Right cardiac atrium (tissue), 5 donors: ENCODE results near the gene EFCAB6. TPM values are rescaled to one million over a fixed set of nuclear protein-coding genes. Genes with fewer than 3 reads are reported as not detected.

Experiments used
- ATAC-seq, 2 donors: fragments of 200-7000 bp; cut with Tn5 transposase; one replicate each; pipeline versions ENCODE4 v1.8.0 to v1.9.1; 2020; ENCODE audit warnings: moderate library complexity in 2 of 2, mild to moderate bottlenecking in 1 of 2
- DNase-seq, 3 donors: peaks; one replicate each; pipeline ENCODE4 v3.0.0-alpha.2; 2020
- H3K27ac ChIP-seq: one replicate; pipeline ENCODE4 v1.5.1; 2013; ENCODE audit warnings: mild to moderate bottlenecking, low read length, control low read depth, moderate library complexity
- H3K27me3 ChIP-seq: one replicate; pipeline ENCODE4 v1.6.1; 2013; ENCODE audit not compliant: control insufficient read depth, insufficient read depth
- H3K4me1 ChIP-seq: one replicate; pipeline ENCODE4 v1.6.1; 2013; ENCODE audit warnings: low read length; ENCODE audit not compliant: control insufficient read depth, insufficient read depth
- H3K4me3 ChIP-seq: one replicate; pipeline ENCODE4 v1.5.1; 2013; ENCODE audit warnings: low read length, control low read depth
- H3K9me3 ChIP-seq: one replicate; pipeline ENCODE4 v1.6.1; 2013; ENCODE audit warnings: low read length; ENCODE audit not compliant: control insufficient read depth
- WGBS: extraction: QIAGEN DNeasy Blood & Tissue Kit; methylation state at CpG from one replicate; pipeline ENCODE4 v1.1.7; 2013; 5-methylcytosine and 5-hydroxymethylcytosine counted together
- intact Hi-C, 4 donors: fragments of 100-400 bp; cut with DNase I; formaldehyde crosslinking; loops; one replicate each; pipeline versions ENCODE4 v1.11.0 to v1.14.0; 2022 to 2023
- long read RNA-seq, 4 donors: library from polyadenylated mRNA; unstranded; transcript quantifications; one replicate each; pipeline ENCODE4 v2.0.0, GENCODE V29; 2020 to 2021
- polyA plus RNA-seq: library from polyadenylated mRNA; stranded (reverse); fragments of 200-250 nt; gene quantifications from one replicate; pipeline ENCODE4 v1.2.3, GENCODE V29; 2013
- total RNA-seq, 4 donors: library from RNA; stranded (reverse); fragmentation: NEBNext Ultra II Directional; extraction: Animal tissue kit (Norgen Biotek cat#: 25700); gene quantifications; one replicate each; pipeline ENCODE4 v1.2.1, GENCODE V29; 2021
- donor health status: healthy with polysubstance abuse.
- donor health status: DM: no; HTN: yes; CAD: no.
- donor health status: DM: no; HTN: no; CAD: no.
- donor health status: DM: no; HTN: yes; CAD: no; lungs with severe emphysema.
- donor health status: DM: yes; HTN: yes; CAD: no.

The EFCAB6 gene
- total RNA-seq (1 to 10 TPM; 1.7 to 3.4 (median 2.4) TPM), polyA plus RNA-seq (0.70 TPM)
- long read RNA-seq, donor 1 = 0 reads
- long read RNA-seq, donor 2, partial matches to known transcripts = 1 of 1 reads
- long read RNA-seq, donor 2, other reads (novel, unspliced or antisense) = 0 of 1 reads
- long read RNA-seq, donor 3, partial matches to known transcripts = 0 of 4 reads
- long read RNA-seq, donor 3, other reads (novel, unspliced or antisense) = 4 of 4 reads
- long read RNA-seq, donor 4 = 0 reads

DNA sequence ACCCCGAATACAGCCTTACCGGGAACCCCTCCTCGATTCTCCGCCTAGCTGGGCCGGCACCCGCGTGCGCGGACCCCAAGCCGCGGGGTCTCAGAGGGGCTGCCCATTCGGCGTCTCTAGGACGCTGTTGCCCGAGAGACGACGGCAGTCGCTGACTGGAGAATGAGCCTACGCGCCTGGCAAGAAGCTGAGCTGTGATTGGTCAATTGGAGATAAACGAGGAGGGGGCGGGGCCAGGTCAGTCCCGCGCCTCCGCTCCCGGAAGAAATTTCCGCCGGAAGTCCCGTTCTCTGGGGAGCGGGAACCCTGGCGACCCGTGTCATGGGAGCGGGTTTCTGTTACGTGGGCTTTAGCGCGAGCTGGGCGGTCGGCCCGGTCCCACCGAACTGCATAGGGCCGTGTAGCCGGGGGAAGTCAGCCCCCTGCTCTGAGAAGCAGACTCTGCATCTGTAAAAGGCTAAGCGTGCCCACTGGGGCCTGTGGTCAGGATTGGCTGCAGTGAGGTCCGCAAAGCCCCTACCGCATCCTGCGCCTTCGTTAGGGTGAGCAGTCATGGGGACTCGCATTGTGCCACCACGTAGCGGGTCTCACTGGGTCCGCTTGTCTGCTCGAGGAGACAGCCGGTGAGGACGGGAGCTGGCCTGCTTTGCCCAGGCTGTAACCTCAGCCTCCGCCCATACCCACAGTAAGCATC is at the start of gene EFCAB6:
Gene EFCAB6 (minus strand): TSS at position 157 of the 694 bp plus-strand sequence. CDS start 29,987 bp downstream, outside the sequence.
- H3K4me1 ChIP-seq = peaks cover 7% of the 10 kb centered on the region
- DNase-seq (peak; percentile 93 to 96 (median 96)), ATAC-seq (peak; percentile 97 to 98)
- H3K9me3 ChIP-seq = no peaks in the 10 kb centered on the region
- peak within 1 kb of the TSS; percentile 84 for H3K27ac ChIP-seq
- no peaks in the 10 kb centered on the region for H3K27me3 ChIP-seq
- peak within 1 kb of the TSS; percentile 91 for H3K4me3 ChIP-seq
- under 1% methylated on average over 55 of the region's 55 CpGs for WGBS
- intact Hi-C loops = no loop called here

GRCh38 chr22:43861529-43861928 is 49.4 kb upstream of the EFCAB6 start:
- intact Hi-C loops = no loop called here
- H3K9me3 ChIP-seq = no peaks in the 10 kb centered on the region
- no peaks in the 10 kb centered on the region for H3K4me1 ChIP-seq
- 51% methylated on average over 9 of the region's 9 CpGs for WGBS
- H3K27ac ChIP-seq = no peak overlapping the region
- H3K4me3 ChIP-seq = no peak overlapping the region
- no peak for ATAC-seq
- H3K27me3 ChIP-seq = no peaks in the 10 kb centered on the region
- DNase-seq = no peak

GRCh38 chr22:43860831-43861230 is 48.7 kb upstream of the EFCAB6 start:
- WGBS = 73% methylated on average over 12 of the region's 12 CpGs
- intact Hi-C loops = no loop called here
- H3K4me1 ChIP-seq = no peaks in the 10 kb centered on the region
- ATAC-seq = no peak
- peaks cover 2% of the 10 kb centered on the region for H3K9me3 ChIP-seq
- DNase-seq = no peak
- no peak overlapping the region for H3K4me3 ChIP-seq
- no peaks in the 10 kb centered on the region for H3K27me3 ChIP-seq
- no peak overlapping the region for H3K27ac ChIP-seq

DNA sequence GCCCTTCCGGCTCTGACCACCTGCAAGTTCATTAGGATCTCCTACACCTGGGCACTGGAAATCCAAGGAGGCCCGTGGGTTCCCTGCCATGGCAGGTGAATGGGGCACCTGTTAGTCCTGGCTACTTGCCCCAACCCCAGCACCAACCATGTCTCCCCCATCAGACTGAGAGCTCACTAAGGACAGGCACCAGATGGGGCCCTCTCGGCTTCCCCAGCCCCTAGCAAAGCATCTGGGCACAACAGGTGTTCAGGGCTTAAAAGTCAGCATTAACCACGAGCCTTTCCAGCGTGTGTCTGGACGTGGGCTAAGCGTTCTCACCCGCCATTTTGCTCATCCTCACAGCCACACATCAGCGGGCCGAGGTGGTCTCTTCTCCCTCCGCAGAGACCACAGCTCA is 48.0 kb upstream of the EFCAB6 start:
- 85% methylated on average over 11 of the region's 11 CpGs for WGBS
- ATAC-seq (no peak), DNase-seq (no peak)
- Histone ChIP-seq H3K4me3 (no peak overlapping the region), H3K4me1 (no peaks in the 10 kb centered on the region), H3K27me3 (no peaks in the 10 kb centered on the region), H3K27ac (no peak overlapping the region), H3K9me3 (peaks cover 2% of the 10 kb centered on the region)
- intact Hi-C loops = no loop called here

- Histone ChIP-seq H3K27me3 (no peaks in the 10 kb centered on the region), H3K4me3 (no peak overlapping the region), H3K27ac (no peak overlapping the region), H3K9me3 (peaks cover 2% of the 10 kb centered on the region), H3K4me1 (no peaks in the 10 kb centered on the region)
- intact Hi-C loops = no loop called here
- ATAC-seq (no peak), DNase-seq (no peak)
- WGBS = 81% methylated on average over 14 of the region's 14 CpGs
Observed at GRCh38 chr22:43859621-43860020, 47.5 kb upstream of the EFCAB6 start.

DNA sequence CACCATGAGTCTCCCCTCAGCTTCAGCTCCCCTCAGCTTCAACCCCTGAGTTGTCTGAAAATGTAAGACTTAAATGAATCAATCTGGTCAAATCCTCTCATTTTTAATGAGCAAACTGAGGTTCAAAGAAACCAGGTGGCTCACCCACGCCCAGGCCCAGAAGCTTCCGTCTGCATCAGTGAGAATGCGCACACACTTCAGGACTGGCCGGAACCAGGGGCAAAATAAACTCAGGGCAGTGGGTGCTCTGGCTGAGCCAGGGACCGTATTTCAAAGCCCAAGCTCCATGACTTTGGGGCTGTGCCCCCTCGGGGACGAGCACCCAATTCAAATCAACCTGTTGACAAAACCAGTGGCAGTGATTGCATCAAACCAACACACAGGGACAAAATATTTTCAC is 47.1 kb upstream of the EFCAB6 start:
- intact Hi-C loops = no loop called here
- DNase-seq = no peak
- Histone ChIP-seq H3K4me3 (no peak overlapping the region), H3K4me1 (no peaks in the 10 kb centered on the region), H3K27me3 (no peaks in the 10 kb centered on the region), H3K9me3 (peaks cover 2% of the 10 kb centered on the region), H3K27ac (no peak overlapping the region)
- no peak for ATAC-seq
- WGBS = 82% methylated on average over 7 of the region's 7 CpGs

DNA sequence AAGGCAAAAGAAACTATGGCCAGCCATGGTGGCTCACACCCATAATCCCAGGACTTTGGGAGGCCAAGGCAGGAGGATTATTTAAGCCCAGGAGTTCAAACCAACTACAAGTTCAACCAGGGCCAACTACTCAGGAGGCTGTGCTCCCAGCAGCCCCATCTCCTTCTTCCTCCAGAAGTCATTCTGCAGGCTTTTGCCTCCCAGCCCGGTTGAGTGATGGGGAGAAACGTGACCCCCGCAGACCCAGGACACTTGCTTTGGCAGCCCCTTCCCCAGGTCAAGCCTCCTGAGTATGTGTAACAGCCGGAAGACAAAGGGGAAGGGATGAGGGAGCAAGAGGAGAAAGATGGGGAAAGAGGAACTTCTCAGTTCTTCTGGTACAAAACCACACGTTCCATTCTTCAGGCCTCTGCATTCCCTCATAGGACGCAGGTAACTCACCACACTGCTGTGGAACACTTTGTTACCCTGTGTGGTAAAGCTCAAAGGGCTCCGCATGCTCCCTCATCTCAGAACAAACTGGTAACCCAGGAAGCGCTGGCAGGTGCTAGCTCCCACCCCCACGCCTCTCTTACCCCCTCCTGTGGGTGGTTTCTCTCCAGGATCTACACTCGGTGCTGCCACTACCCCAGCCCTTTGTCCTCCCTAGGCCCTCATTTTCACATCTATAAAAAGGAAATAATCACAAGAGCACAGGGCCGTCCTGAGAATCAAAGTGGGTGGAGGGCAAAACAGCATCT is 46.2 kb upstream of the EFCAB6 start:
- ATAC-seq = no peak
- Histone ChIP-seq H3K27me3 (no peaks in the 10 kb centered on the region), H3K4me3 (no peak overlapping the region), H3K4me1 (no peaks in the 10 kb centered on the region), H3K9me3 (peaks cover 2% of the 10 kb centered on the region), H3K27ac (no peak overlapping the region)
- intact Hi-C loops = no loop called here
- no peak for DNase-seq
- 62% methylated on average over 11 of the region's 11 CpGs for WGBS

GRCh38 chr22:43857367-43857766 is 45.3 kb upstream of the EFCAB6 start:
- Histone ChIP-seq H3K4me1 (no peaks in the 10 kb centered on the region), H3K27ac (no peak overlapping the region), H3K27me3 (no peaks in the 10 kb centered on the region), H3K4me3 (no peak overlapping the region), H3K9me3 (peaks cover 2% of the 10 kb centered on the region)
- intact Hi-C loops = no loop called here
- DNase-seq = no peak
- no peak for ATAC-seq

GRCh38 chr22:43855431-43855830 is 43.3 kb upstream of the EFCAB6 start:
- WGBS = 91% methylated on average over 4 of the region's 4 CpGs
- intact Hi-C loops = no loop called here
- DNase-seq (no peak), ATAC-seq (no peak)
- H3K4me3 ChIP-seq = no peak overlapping the region
- H3K4me1 ChIP-seq = no peaks in the 10 kb centered on the region
- H3K27ac ChIP-seq = no peak overlapping the region
- no peaks in the 10 kb centered on the region for H3K27me3 ChIP-seq
- H3K9me3 ChIP-seq = peaks cover 2% of the 10 kb centered on the region

GRCh38 chr22:43854786-43855271 is 42.7 kb upstream of the EFCAB6 start:
- no peaks in the 10 kb centered on the region for H3K27me3 ChIP-seq
- DNase-seq (no peak), ATAC-seq (no peak)
- H3K27ac ChIP-seq = no peak overlapping the region
- WGBS = 89% methylated on average over 13 of the region's 13 CpGs
- no peak overlapping the region for H3K4me3 ChIP-seq
- H3K9me3 ChIP-seq = peaks cover 2% of the 10 kb centered on the region
- H3K4me1 ChIP-seq = no peaks in the 10 kb centered on the region
- intact Hi-C loops = no loop called here

GRCh38 chr22:43854121-43854785 is 42.1 kb upstream of the EFCAB6 start:
- WGBS = 77% methylated on average over 14 of the region's 14 CpGs
- no peak for ATAC-seq
- intact Hi-C loops = no loop called here
- Histone ChIP-seq H3K27ac (no peak overlapping the region), H3K27me3 (no peaks in the 10 kb centered on the region), H3K4me3 (no peak overlapping the region), H3K9me3 (peaks cover 2% of the 10 kb centered on the region), H3K4me1 (no peaks in the 10 kb centered on the region)
- no peak for DNase-seq
